ENCODE results near the gene PHACTR2. TPM values are rescaled to one million over a fixed set of nuclear protein-coding genes. Genes with fewer than 3 reads are reported as not detected.

PHACTR2 gene
- total RNA-seq, 1 experiment from 2014 or later: 27.6 TPM

- H3K27me3 ChIP-seq (ENCODE audit: insufficient read depth, low read length): no peaks in the 10 kb centered on the region
- ATAC-seq (no peak), DNase-seq (ENCODE audit: low read depth, low spot score) (no peak)
- peaks cover 4 to 5% of the 10 kb centered on the region in 2 experiments; a peak in 1 of 4 replicates for H3K4me1 ChIP-seq (ENCODE audit: control insufficient read depth in 1 of 2, insufficient read depth in 2 of 2, low read length in 2 of 2)
- no peak overlapping the region for H3K27ac ChIP-seq (ENCODE audit: low read depth, low read length)
- CTCF ChIA-PET: no interaction called here
- BruUV-seq (replicated peaks): no TSS peak
- no peak overlapping the region for H3K4me2 ChIP-seq (ENCODE audit: low read length)
- no peak overlapping the region for H3K4me3 ChIP-seq (replicated peaks in 1 of 2; ENCODE audit: low read depth in 1 of 2, low read length in 2 of 2)
- no peak overlapping the region for H3K9ac ChIP-seq (ENCODE audit: low read length)
- RAD21 ChIA-PET (ENCODE audit: low non-redundant PET in 1 of 2, low total read pairs in 2 of 2, uncharacterized antibody in 2 of 2, unreplicated experiment in 2 of 2): no interaction called here
- no peaks in the 10 kb centered on the region for H4K20me1 ChIP-seq (ENCODE audit: insufficient read depth)
- no peak overlapping the region for H2AFZ ChIP-seq (ENCODE audit: low read depth, low read length, poor library complexity, severe bottlenecking)
- no peaks in the 10 kb centered on the region for H3K36me3 ChIP-seq (ENCODE audit: control insufficient read depth in 1 of 2, insufficient read depth in 2 of 2, low read length in 2 of 2)
- no peak for TF ChIP-seq EGR1 (IDR thresholded peaks at IDR 0.05; ENCODE audit: low read depth)
- no peak for TF ChIP-seq CTCF (IDR thresholded peaks at IDR 0.05 in 2 of 3, conservative IDR thresholded peaks at IDR 0.05 in 1 of 3; ENCODE audit: borderline replicate concordance in 1 of 3, insufficient read depth in 1 of 3, low read depth in 2 of 3, low read length in 2 of 3)
- TF ChIP-seq EZH2 (IDR thresholded peaks at IDR 0.05): no peak
- TF ChIP-seq, protein P1, sequence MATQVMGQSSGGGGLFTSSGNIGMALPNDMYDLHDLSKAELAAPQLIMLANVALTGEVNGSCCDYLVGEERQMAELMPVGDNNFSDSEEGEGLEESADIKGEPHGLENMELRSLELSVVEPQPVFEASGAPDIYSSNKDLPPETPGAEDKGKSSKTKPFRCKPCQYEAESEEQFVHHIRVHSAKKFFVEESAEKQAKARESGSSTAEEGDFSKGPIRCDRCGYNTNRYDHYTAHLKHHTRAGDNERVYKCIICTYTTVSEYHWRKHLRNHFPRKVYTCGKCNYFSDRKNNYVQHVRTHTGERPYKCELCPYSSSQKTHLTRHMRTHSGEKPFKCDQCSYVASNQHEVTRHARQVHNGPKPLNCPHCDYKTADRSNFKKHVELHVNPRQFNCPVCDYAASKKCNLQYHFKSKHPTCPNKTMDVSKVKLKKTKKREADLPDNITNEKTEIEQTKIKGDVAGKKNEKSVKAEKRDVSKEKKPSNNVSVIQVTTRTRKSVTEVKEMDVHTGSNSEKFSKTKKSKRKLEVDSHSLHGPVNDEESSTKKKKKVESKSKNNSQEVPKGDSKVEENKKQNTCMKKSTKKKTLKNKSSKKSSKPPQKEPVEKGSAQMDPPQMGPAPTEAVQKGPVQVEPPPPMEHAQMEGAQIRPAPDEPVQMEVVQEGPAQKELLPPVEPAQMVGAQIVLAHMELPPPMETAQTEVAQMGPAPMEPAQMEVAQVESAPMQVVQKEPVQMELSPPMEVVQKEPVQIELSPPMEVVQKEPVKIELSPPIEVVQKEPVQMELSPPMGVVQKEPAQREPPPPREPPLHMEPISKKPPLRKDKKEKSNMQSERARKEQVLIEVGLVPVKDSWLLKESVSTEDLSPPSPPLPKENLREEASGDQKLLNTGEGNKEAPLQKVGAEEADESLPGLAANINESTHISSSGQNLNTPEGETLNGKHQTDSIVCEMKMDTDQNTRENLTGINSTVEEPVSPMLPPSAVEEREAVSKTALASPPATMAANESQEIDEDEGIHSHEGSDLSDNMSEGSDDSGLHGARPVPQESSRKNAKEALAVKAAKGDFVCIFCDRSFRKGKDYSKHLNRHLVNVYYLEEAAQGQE (IDR thresholded peaks at IDR 0.05; ENCODE audit: low read depth): no peak
- TF ChIP-seq POLR2A (IDR thresholded peaks at IDR 0.05; ENCODE audit: borderline replicate concordance, extremely low read depth, insufficient read depth, insufficient read length): no peak
- TF ChIP-seq, protein P2, sequence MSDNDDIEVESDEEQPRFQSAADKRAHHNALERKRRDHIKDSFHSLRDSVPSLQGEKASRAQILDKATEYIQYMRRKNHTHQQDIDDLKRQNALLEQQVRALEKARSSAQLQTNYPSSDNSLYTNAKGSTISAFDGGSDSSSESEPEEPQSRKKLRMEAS (IDR thresholded peaks at IDR 0.05): no peak
- no peak for TF ChIP-seq ZFX (IDR thresholded peaks at IDR 0.05)
- TF ChIP-seq, protein P3, sequence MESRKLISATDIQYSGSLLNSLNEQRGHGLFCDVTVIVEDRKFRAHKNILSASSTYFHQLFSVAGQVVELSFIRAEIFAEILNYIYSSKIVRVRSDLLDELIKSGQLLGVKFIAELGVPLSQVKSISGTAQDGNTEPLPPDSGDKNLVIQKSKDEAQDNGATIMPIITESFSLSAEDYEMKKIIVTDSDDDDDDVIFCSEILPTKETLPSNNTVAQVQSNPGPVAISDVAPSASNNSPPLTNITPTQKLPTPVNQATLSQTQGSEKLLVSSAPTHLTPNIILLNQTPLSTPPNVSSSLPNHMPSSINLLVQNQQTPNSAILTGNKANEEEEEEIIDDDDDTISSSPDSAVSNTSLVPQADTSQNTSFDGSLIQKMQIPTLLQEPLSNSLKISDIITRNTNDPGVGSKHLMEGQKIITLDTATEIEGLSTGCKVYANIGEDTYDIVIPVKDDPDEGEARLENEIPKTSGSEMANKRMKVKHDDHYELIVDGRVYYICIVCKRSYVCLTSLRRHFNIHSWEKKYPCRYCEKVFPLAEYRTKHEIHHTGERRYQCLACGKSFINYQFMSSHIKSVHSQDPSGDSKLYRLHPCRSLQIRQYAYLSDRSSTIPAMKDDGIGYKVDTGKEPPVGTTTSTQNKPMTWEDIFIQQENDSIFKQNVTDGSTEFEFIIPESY (IDR thresholded peaks at IDR 0.05; ENCODE audit: extremely low read depth, insufficient replicate concordance, low read length): no peak
- no peak for TF ChIP-seq ZNF274 (IDR thresholded peaks at IDR 0.05; ENCODE audit: low read depth, low read length)
- no peak for TF ChIP-seq RAD21 (IDR thresholded peaks at IDR 0.05; ENCODE audit: low read depth)
- TF ChIP-seq TCF7L2 (IDR thresholded peaks at IDR 0.05; ENCODE audit: borderline replicate concordance, extremely low read depth, insufficient read depth, insufficient read length): no peak
- TF ChIP-seq ATF3 (IDR thresholded peaks at IDR 0.05): no peak
- TF ChIP-seq YY1 (IDR thresholded peaks at IDR 0.05; ENCODE audit: extremely low read depth, insufficient replicate concordance, low read depth, low read length): no peak
- TF ChIP-seq EZH2phosphoT487 (IDR thresholded peaks at IDR 0.05; ENCODE audit: borderline replicate concordance): no peak
- H3K79me2 ChIP-seq (ENCODE audit: insufficient read depth, low read length): no peaks in the 10 kb centered on the region
- intact Hi-C loops (cut with micrococcal nuclease): no loop called here
- H3K9me3 ChIP-seq (ENCODE audit: control insufficient read depth in 1 of 2, insufficient read depth in 1 of 2, low read depth in 1 of 2, low read length in 2 of 2): no peaks in the 10 kb centered on the region
- POLR2A ChIA-PET: no interaction called here
- H3K9me2 ChIP-seq (ENCODE audit: insufficient read depth): no peaks in the 10 kb centered on the region
These were observed 144.8 kb downstream of the PHACTR2 start for GRCh38 chr6:143822584-143823024.
